Neuronal stem cell (in vitro differentiated cells): ENCODE results near the gene RBM19.

ENCODE experiments used
- DNase-seq: peaks from one replicate; pipeline ENCODE4 v3.0.0-alpha.2; 2013; ENCODE audit warnings: low spot score
- H2AFZ ChIP-seq: one replicate; pipeline ENCODE4 v1.6.1; 2013; ENCODE audit warnings: mild to moderate bottlenecking, low read length, inconsistent platforms
- H2AK5ac ChIP-seq: 2 replicates; pipeline ENCODE4 v1.6.1; 2013; ENCODE audit warnings: low read depth, mild to moderate bottlenecking, inconsistent platforms, low read length, moderate library complexity, mixed read lengths
- H2BK120ac ChIP-seq: 2 replicates; pipeline ENCODE4 v1.6.1; 2013; ENCODE audit warnings: low read depth, mild to moderate bottlenecking, inconsistent platforms, low read length, moderate library complexity, mixed read lengths
- H2BK12ac ChIP-seq: one replicate; pipeline ENCODE4 v1.6.1; 2013; ENCODE audit warnings: low read length, inconsistent platforms
- H2BK15ac ChIP-seq: 2 replicates; pipeline ENCODE4 v1.6.1; 2013; ENCODE audit warnings: mild to moderate bottlenecking, low read length, inconsistent platforms, mixed read lengths
- H2BK5ac ChIP-seq: one replicate; pipeline ENCODE4 v1.6.1; 2013; ENCODE audit warnings: inconsistent platforms, mild to moderate bottlenecking, low read length, moderate library complexity
- H3K14ac ChIP-seq: one replicate; pipeline ENCODE4 v1.6.1; 2013; ENCODE audit warnings: low read length, inconsistent platforms
- H3K18ac ChIP-seq: 2 replicates; pipeline ENCODE4 v1.6.1; 2013; ENCODE audit warnings: low read length, inconsistent platforms
- H3K23ac ChIP-seq: 2 replicates; pipeline ENCODE4 v1.6.1; 2013; ENCODE audit warnings: low read depth, mild to moderate bottlenecking, mixed read lengths, low read length, inconsistent platforms; ENCODE audit not compliant: poor library complexity
- H3K27ac ChIP-seq: replicated peaks from 3 replicates; pipeline ENCODE4 v1.5.1; 2013; ENCODE audit warnings: low read length, inconsistent platforms
- H3K27me3 ChIP-seq, 3 experiments: 2 replicates each; pipeline ENCODE4 v1.6.1; 2013; ENCODE audit warnings: low read length in 3 of 3, mild to moderate bottlenecking in 2 of 3, inconsistent platforms in 1 of 3, low read depth in 1 of 3, mixed read lengths in 1 of 3, moderate library complexity in 1 of 3; ENCODE audit not compliant: control insufficient read depth in 3 of 3, insufficient read depth in 3 of 3
- H3K36me3 ChIP-seq, 2 donors: replicated peaks in 1 of 2; 2 replicates each; pipeline ENCODE4 v1.6.1; 2013; ENCODE audit warnings: low read length in 2 of 2; ENCODE audit not compliant: control insufficient read depth in 2 of 2, insufficient read depth in 2 of 2
- H3K4ac ChIP-seq: 2 replicates; pipeline ENCODE4 v1.6.1; 2013; ENCODE audit warnings: inconsistent platforms, mild to moderate bottlenecking, low read length, moderate library complexity
- H3K4me1 ChIP-seq, 2 donors: 1 replicate in 1 of 2; 2 replicates in 1 of 2; pipeline ENCODE4 v1.6.1; 2013; ENCODE audit warnings: low read length in 2 of 2, low read depth in 1 of 2; ENCODE audit not compliant: control insufficient read depth in 2 of 2, insufficient read depth in 1 of 2
- H3K4me2 ChIP-seq: one replicate; pipeline ENCODE4 v1.6.1; 2013; ENCODE audit warnings: mild to moderate bottlenecking, low read length, inconsistent platforms; ENCODE audit not compliant: insufficient read depth, poor library complexity, severe bottlenecking
- H3K4me3 ChIP-seq, 2 donors: 2 replicates each; pipeline ENCODE4 v1.5.1; 2013; ENCODE audit warnings: low read length in 2 of 2, mild to moderate bottlenecking in 2 of 2, inconsistent platforms in 1 of 2, moderate library complexity in 1 of 2
- H3K79me1 ChIP-seq: one replicate; pipeline ENCODE4 v1.6.1; 2013; ENCODE audit warnings: low read depth, mild to moderate bottlenecking, inconsistent platforms, low read length, moderate library complexity
- H3K9ac ChIP-seq: one replicate; pipeline ENCODE4 v1.6.1; 2013; ENCODE audit warnings: mild to moderate bottlenecking, low read depth, low read length, inconsistent platforms; ENCODE audit not compliant: poor library complexity
- H3K9me3 ChIP-seq, 2 donors: replicated peaks in 1 of 2; 2 replicates each; pipeline versions ENCODE3 to v1.6.1; 2013; ENCODE audit warnings: low read length in 2 of 2, mild to moderate bottlenecking in 2 of 2, inconsistent platforms in 1 of 2, low read depth in 1 of 2, mixed read lengths in 1 of 2, moderate library complexity in 1 of 2; ENCODE audit not compliant: control insufficient read depth in 2 of 2, insufficient read depth in 1 of 2
- H4K8ac ChIP-seq: one replicate; pipeline ENCODE4 v1.6.1; 2013; ENCODE audit warnings: low read depth, mild to moderate bottlenecking, inconsistent platforms, low read length, moderate library complexity
- H4K91ac ChIP-seq: one replicate; pipeline ENCODE4 v1.6.1; 2013; ENCODE audit warnings: low read length, low read depth, mild to moderate bottlenecking, inconsistent platforms; ENCODE audit not compliant: poor library complexity
- WGBS, 2 donors: extraction: QIAGEN DNeasy Blood & Tissue Kit; methylation state at CpG; one replicate each; pipeline ENCODE4 v1.1.7; 2013; ENCODE audit warnings: missing lambda C conversion rate in 2 of 2, mixed read lengths in 1 of 2; ENCODE audit not compliant: insufficient read length in 2 of 2, insufficient replicate concordance in 1 of 2; ENCODE audit errors: extremely low coverage in 2 of 2; 5-methylcytosine and 5-hydroxymethylcytosine counted together

RBM19 gene

GRCh38 chr12:113991224-113992044 lies 25.3 kb upstream of the RBM19 start:
- no peak overlapping the region for H4K91ac ChIP-seq
- no peak overlapping the region for H3K9ac ChIP-seq
- H3K23ac ChIP-seq = no peak overlapping the region
- H4K8ac ChIP-seq = no peak overlapping the region
- no peak overlapping the region for H3K4me2 ChIP-seq
- no peaks in the 10 kb centered on the region for H3K36me3 ChIP-seq
- H3K4ac ChIP-seq = no peak overlapping the region
- no peak overlapping the region for H3K14ac ChIP-seq
- H2BK15ac ChIP-seq = no peak overlapping the region
- no peak overlapping the region for H2AK5ac ChIP-seq
- no peak overlapping the region for H2BK5ac ChIP-seq
- no peak overlapping the region for H3K27ac ChIP-seq
- no CpG with 5 or more reads among the region's 6 CpGs for WGBS, 2 donors
- H3K4me1 ChIP-seq = no peaks in the 10 kb centered on the region
- H3K9me3 ChIP-seq = no peaks in the 10 kb centered on the region
- H2BK120ac ChIP-seq = no peak overlapping the region
- no peak overlapping the region for H2BK12ac ChIP-seq
- peaks cover 0 to 14% (median 0%) of the 10 kb centered on the region in 3 experiments for H3K27me3 ChIP-seq
- H2AFZ ChIP-seq = no peak overlapping the region
- H3K4me3 ChIP-seq = no peak overlapping the region
- H3K79me1 ChIP-seq = no peaks in the 10 kb centered on the region
- H3K18ac ChIP-seq = no peak overlapping the region
- no peak for DNase-seq

- Histone ChIP-seq H4K8ac (no peak overlapping the region), H3K4me3 (no peak overlapping the region), H3K4me1 (no peaks in the 10 kb centered on the region), H3K27me3 (peaks cover 0 to 9% (median 0%) of the 10 kb centered on the region in 3 experiments), H2BK15ac (no peak overlapping the region), H4K91ac (no peak overlapping the region), H3K36me3 (no peaks in the 10 kb centered on the region), H3K23ac (no peak overlapping the region), H3K4me2 (no peak overlapping the region), H2BK5ac (no peak overlapping the region), H2BK12ac (no peak overlapping the region), H3K18ac (no peak overlapping the region), H3K9ac (no peak overlapping the region), H3K4ac (no peak overlapping the region), H2AK5ac (no peak overlapping the region), H3K27ac (no peak overlapping the region), H3K9me3 (no peaks in the 10 kb centered on the region), H3K79me1 (no peaks in the 10 kb centered on the region), H2AFZ (no peak overlapping the region), H3K14ac (no peak overlapping the region), H2BK120ac (no peak overlapping the region)
- no CpG with 5 or more reads among the region's 10 CpGs for WGBS, 2 donors
- DNase-seq = no peak
These were observed 24.4 kb upstream of the RBM19 start for GRCh38 chr12:113990250-113991223.

GRCh38 chr12:113988976-113989375 lies 22.9 kb upstream of the RBM19 start:
- H3K36me3 ChIP-seq = no peaks in the 10 kb centered on the region
- no peak overlapping the region for H2BK15ac ChIP-seq
- H2BK5ac ChIP-seq = no peak overlapping the region
- H3K79me1 ChIP-seq = no peaks in the 10 kb centered on the region
- H2AK5ac ChIP-seq = no peak overlapping the region
- H4K91ac ChIP-seq = no peak overlapping the region
- no peak overlapping the region for H3K23ac ChIP-seq
- H3K27me3 ChIP-seq = peaks cover 0 to 9% (median 0%) of the 10 kb centered on the region in 3 experiments
- no peak overlapping the region for H2BK12ac ChIP-seq
- no peak overlapping the region for H3K14ac ChIP-seq
- H4K8ac ChIP-seq = no peak overlapping the region
- H2BK120ac ChIP-seq = no peak overlapping the region
- no peak overlapping the region for H2AFZ ChIP-seq
- no peak overlapping the region for H3K27ac ChIP-seq
- no peak for DNase-seq
- WGBS, 2 donors = no CpG with 5 or more reads among the region's 4 CpGs
- H3K4me1 ChIP-seq = no peaks in the 10 kb centered on the region
- H3K4me3 ChIP-seq = no peak overlapping the region
- H3K4me2 ChIP-seq = no peak overlapping the region
- H3K9me3 ChIP-seq = no peaks in the 10 kb centered on the region
- H3K4ac ChIP-seq = no peak overlapping the region
- no peak overlapping the region for H3K18ac ChIP-seq
- no peak overlapping the region for H3K9ac ChIP-seq

- Histone ChIP-seq H3K27me3 (peaks cover 0 to 6% (median 0%) of the 10 kb centered on the region in 3 experiments), H2AK5ac (no peak overlapping the region)
These were observed 21.9 kb upstream of the RBM19 start for GRCh38 chr12:113988064-113988451.

More at GRCh38 chr12:113988064-113988451, 21.9 kb upstream of the RBM19 start:
- Histone ChIP-seq H3K4me2 (no peak overlapping the region), H2BK5ac (no peak overlapping the region), H3K4ac (no peak overlapping the region), H4K8ac (no peak overlapping the region), H3K9me3 (no peaks in the 10 kb centered on the region), H3K23ac (no peak overlapping the region), H3K79me1 (no peaks in the 10 kb centered on the region), H3K9ac (no peak overlapping the region), H3K14ac (no peak overlapping the region), H2BK12ac (no peak overlapping the region), H3K27ac (no peak overlapping the region), H2BK120ac (no peak overlapping the region), H2AFZ (no peak overlapping the region), H2BK15ac (no peak overlapping the region), H3K18ac (no peak overlapping the region), H3K4me3 (no peak overlapping the region), H3K4me1 (no peaks in the 10 kb centered on the region), H3K36me3 (no peaks in the 10 kb centered on the region), H4K91ac (no peak overlapping the region)
- no peak for DNase-seq
- no CpG with 5 or more reads among the region's 4 CpGs for WGBS, 2 donors
